Gastrocnemius medialis (tissue), 4 donors: Measurements from ENCODE around the gene PSMC3IP. TPM values are rescaled to one million over a fixed set of nuclear protein-coding genes. Genes with fewer than 3 reads are reported as not detected.

Source experiments
- ATAC-seq, 2 donors: fragments of 150-250 bp; one replicate each; pipeline ENCODE4 v1.9.1; 2016
- DNase-seq, 2 donors: peaks; one replicate each; pipeline ENCODE4 v3.0.0-alpha.2; 2019
- H3K27ac ChIP-seq, 4 donors: fragments of 200-600 bp; sonication (generic); 1 replicate in 1 of 4; 2 replicates in 3 of 4; pipeline ENCODE4 v1.5.1; 2016 to 2018; ENCODE audit warnings: mild to moderate bottlenecking in 2 of 4, moderate library complexity in 1 of 4
- H3K27me3 ChIP-seq, 3 donors: fragments of 200-600 bp; sonication (generic) in 2 of 3; 1 replicate in 1 of 3; 2 replicates in 2 of 3; pipeline versions ENCODE4 v1.5.1 to v1.6.0; 2016 to 2019; ENCODE audit warnings: mild to moderate bottlenecking in 1 of 3, moderate library complexity in 1 of 3
- H3K36me3 ChIP-seq, 2 donors: fragments of 200-600 bp; sonication (generic) in 1 of 2; one replicate each; pipeline ENCODE4 v1.5.1; 2017 to 2018
- H3K4me1 ChIP-seq, 2 donors: fragments of 200-600 bp; sonication (generic) in 1 of 2; one replicate each; pipeline ENCODE4 v1.5.1; 2016 to 2017; ENCODE audit warnings: mild to moderate bottlenecking in 2 of 2
- H3K4me3 ChIP-seq, 4 donors: fragments of 200-600 bp; sonication (generic) in 3 of 4; 1 replicate in 1 of 4; 2 replicates in 3 of 4; pipeline ENCODE4 v1.5.1; 2016 to 2019; ENCODE audit warnings: mild to moderate bottlenecking in 2 of 4
- H3K9me3 ChIP-seq, 3 donors: fragments of 200-600 bp; sonication (generic) in 2 of 3; 1 replicate in 1 of 3; 2 replicates in 2 of 3; pipeline ENCODE4 v1.5.1; 2016 to 2019
- POLR2A ChIP-seq, 2 donors: fragments of 450-650 bp; IDR thresholded peaks; one replicate each; pipeline ENCODE4 v1.6.1; 2017; ENCODE audit warnings: antibody characterized with exemption in 2 of 2, mild to moderate bottlenecking in 2 of 2, moderate library complexity in 2 of 2
- in situ Hi-C, 4 donors: fragments of 200-750 bp; cut with MboI; loops; one replicate each; pipeline versions ENCODE4 v1.15.0 to v1.8.0; 2017; ENCODE audit warnings: low sequenced_read_pairs in 4 of 4
- intact Hi-C: fragments of 100-400 bp; cut with DNase I; formaldehyde crosslinking; loops from one replicate; pipeline ENCODE4 v1.15.1; 2023; ENCODE audit warnings: low total_unique reads
- total RNA-seq, 4 donors: library from RNA; depleted of rRNA; stranded (reverse); fragments of >200 nt; gene quantifications; one replicate each; pipeline versions ENCODE4 v1.1.0 to v1.2.3, GENCODE V29; 2016
- TF ChIP-seq, protein P1 (sequence below), 5 experiments: fragments of 450-650 bp in 3 of 5; fragments of 200-600 bp in 2 of 5; sonication (generic) in 2 of 5; IDR thresholded peaks in 4 of 5; conservative IDR thresholded peaks in 1 of 5; 1 replicate in 4 of 5; 2 replicates in 1 of 5; pipeline ENCODE4 v1.5.1; 2016 to 2019; ENCODE audit warnings: antibody characterized with exemption in 5 of 5, mild to moderate bottlenecking in 3 of 5, moderate library complexity in 3 of 5

Gene PSMC3IP
- total RNA-seq, 4 donors from 2014 or later = 0.46 to 2.7 (median 1.4) TPM

DNA sequence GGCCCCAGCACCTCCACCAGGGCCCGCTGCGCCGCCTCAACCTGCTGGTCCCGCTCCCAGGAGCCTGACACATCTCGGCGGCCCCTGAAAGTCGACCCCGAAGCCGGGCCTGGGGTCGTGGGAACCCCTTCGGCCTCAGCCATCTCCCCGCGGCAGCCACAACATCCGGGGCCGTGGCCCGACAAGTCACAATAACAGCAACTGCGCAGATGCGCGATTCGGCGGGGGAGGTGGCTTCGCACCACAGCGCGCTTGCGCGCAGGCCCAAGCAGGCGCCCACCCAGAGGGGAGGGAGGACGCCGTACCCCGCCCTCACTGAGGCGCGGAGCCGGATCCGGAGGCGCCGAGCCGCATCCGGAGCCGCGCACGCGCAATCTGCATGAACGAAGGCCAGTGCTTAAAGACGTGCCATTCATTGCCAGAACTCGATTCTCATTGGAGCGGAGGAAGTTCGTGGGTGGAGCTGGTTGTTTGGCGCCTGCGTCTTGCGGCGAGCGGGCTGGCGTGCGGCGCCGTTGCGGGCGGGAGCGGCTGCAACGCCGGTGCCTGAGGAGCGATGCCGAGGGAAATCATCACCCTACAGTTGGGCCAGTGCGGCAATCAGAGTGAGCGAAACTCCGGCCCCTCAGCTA is 31.8 kb upstream of the PSMC3IP start, which contains the start of the genes RETREG3 and TUBG1:
Gene RETREG3, minus strand, starts transcription at position 193 of the 632 bp plus-strand sequence. Its CDS starts 50 bp downstream, at position 143.
Gene TUBG1, plus strand, starts transcription at position 502 of the 632 bp plus-strand sequence. Its CDS starts 55 bp downstream, at position 557.
- Histone ChIP-seq H3K27me3 (no peaks in the 10 kb centered on the region), H3K36me3 (peaks cover 0 to 26% of the 10 kb centered on the region in 2 donors), H3K9me3 (no peaks in the 10 kb centered on the region), H3K4me1 (peaks cover 47 to 48% of the 10 kb centered on the region in 2 donors), H3K4me3 (peak within 1 kb of the TSS; percentile 92 to 100 (median 94)), H3K27ac (peak within 1 kb of the TSS; percentile 93 to 99 (median 96))
- DNase-seq (peak; percentile 97 to 99), ATAC-seq (peak; percentile 95)
- TF ChIP-seq POLR2A (IDR thresholded peaks at IDR 0.05) = peak; percentile 86 to 88
- TF ChIP-seq, protein P1, sequence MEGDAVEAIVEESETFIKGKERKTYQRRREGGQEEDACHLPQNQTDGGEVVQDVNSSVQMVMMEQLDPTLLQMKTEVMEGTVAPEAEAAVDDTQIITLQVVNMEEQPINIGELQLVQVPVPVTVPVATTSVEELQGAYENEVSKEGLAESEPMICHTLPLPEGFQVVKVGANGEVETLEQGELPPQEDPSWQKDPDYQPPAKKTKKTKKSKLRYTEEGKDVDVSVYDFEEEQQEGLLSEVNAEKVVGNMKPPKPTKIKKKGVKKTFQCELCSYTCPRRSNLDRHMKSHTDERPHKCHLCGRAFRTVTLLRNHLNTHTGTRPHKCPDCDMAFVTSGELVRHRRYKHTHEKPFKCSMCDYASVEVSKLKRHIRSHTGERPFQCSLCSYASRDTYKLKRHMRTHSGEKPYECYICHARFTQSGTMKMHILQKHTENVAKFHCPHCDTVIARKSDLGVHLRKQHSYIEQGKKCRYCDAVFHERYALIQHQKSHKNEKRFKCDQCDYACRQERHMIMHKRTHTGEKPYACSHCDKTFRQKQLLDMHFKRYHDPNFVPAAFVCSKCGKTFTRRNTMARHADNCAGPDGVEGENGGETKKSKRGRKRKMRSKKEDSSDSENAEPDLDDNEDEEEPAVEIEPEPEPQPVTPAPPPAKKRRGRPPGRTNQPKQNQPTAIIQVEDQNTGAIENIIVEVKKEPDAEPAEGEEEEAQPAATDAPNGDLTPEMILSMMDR (IDR thresholded peaks at IDR 0.05 in 4 of 5, conservative IDR thresholded peaks at IDR 0.05 in 1 of 5) = peak in 4 of 5 experiments; percentile 24 to 51 (median 43)
- intact Hi-C loops (loop anchor here (1.0 kb wide), 2 partner anchors 32 to 70 kb away; partner anchors contain the start of gene PSMC3IP), in situ Hi-C loops (no loop called here)

DNA sequence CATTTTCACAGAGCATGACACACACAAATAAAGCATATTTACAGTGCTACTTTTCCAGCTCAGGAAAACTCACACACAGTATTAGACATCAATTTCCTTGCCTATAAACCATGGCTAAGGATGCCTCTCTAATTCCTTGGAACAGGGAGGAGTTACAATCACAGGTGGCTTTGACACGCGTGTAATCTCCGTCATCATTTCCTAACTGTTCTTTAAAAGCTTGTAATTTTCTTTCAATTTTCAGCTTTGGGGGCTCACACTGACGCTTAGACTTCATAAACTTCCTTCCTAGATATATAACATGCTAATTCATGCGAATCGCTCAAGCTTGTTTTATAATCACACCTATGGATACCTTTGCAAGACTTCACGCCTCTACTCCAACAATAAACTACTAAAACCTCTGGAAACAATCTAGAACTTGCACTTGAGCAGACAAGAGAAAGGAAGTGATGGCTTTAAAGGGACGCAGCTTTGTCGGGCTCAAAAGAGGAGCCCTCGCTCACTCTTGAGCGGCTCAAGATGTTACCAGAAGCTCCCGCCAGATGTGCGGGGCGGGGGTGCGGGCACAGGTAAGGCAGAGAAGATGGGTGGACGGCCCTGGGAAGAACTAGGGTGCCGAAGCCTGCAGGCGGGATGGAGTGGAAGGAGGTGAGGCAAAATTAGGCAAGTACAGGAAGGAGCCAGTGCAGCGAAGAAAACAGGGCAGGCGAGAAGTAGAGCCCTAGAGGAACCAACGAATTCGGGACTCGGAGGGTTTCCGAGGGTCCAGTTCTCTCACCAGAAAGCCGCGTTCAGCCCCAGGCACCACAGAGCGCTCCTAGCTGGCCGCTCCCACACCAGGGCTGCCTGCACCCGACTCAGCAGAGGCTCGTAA is 31.0 kb upstream of the PSMC3IP start:
- H3K9me3 ChIP-seq = no peaks in the 10 kb centered on the region
- in situ Hi-C loops = no loop called here
- TF ChIP-seq POLR2A (IDR thresholded peaks at IDR 0.05) = no peak
- TF ChIP-seq, protein P1 (IDR thresholded peaks at IDR 0.05 in 4 of 5, conservative IDR thresholded peaks at IDR 0.05 in 1 of 5) = peak in 1 of 5 experiments; percentile 38
- no peaks in the 10 kb centered on the region for H3K27me3 ChIP-seq
- intact Hi-C loops = loop anchor here (1.0 kb wide), 2 partner anchors 31 to 71 kb away; partner anchors contain the start of gene PSMC3IP
- ATAC-seq = peak; percentile 55 to 57
- peaks cover 49 to 51% of the 10 kb centered on the region in 2 donors for H3K4me1 ChIP-seq
- peak overlapping the region; percentile 92 to 100 (median 94) for H3K4me3 ChIP-seq
- DNase-seq = no peak
- peak overlapping the region; percentile 93 to 99 (median 96) for H3K27ac ChIP-seq
- H3K36me3 ChIP-seq = peaks cover 0 to 19% of the 10 kb centered on the region in 2 donors

DNA sequence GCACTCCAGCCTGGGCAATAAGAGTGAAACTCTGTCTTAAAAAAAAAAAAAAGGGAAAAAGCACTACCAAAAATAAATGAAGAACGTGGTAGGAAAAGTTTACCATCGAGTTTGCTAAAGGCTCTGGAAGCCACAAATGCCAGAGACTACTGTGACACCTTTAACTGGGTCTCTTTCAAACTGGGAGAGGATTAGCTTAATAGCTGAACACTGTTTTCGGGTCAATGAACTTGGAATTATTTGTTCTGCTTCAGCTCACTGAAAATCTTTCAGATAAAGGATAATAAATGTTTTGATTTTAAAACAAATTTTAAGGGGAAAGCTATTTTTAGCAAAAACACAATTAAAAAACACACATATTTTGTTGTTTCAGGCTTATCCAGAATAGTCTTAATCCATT is 30.2 kb upstream of the PSMC3IP start:
- ATAC-seq (no peak), DNase-seq (no peak)
- Histone ChIP-seq H3K27ac (peak overlapping the region; percentile 93 to 99 (median 96)), H3K36me3 (peaks cover 0 to 11% of the 10 kb centered on the region in 2 donors), H3K4me3 (peak overlapping the region; percentile 92 to 100 (median 94)), H3K27me3 (no peaks in the 10 kb centered on the region), H3K4me1 (peaks cover 49 to 51% of the 10 kb centered on the region in 2 donors), H3K9me3 (no peaks in the 10 kb centered on the region)
- intact Hi-C loops (no loop called here), in situ Hi-C loops (no loop called here)
- TF ChIP-seq POLR2A (IDR thresholded peaks at IDR 0.05) = no peak
- TF ChIP-seq, protein P1 (IDR thresholded peaks at IDR 0.05 in 4 of 5, conservative IDR thresholded peaks at IDR 0.05 in 1 of 5) = no peak

DNA sequence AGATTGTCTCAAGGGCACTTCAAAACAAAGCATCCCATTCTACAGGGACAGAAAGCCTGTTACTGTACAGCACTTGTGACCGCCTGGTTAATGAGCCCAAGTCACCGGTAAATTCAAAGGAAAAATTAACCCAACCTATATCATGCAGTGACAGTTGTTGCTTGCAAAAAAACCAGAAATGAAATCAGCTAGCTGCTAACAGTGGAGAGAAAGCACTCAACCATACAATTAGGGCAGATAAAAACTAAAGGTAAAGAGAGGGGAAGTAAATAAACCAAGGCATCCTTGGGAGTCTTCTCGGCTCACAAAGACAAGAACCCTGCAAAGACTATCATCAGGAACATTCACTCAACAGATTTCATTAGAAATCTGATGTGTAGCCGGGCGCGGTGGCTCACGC is 25.8 kb upstream of the PSMC3IP start:
- ATAC-seq (no peak), DNase-seq (no peak)
- Histone ChIP-seq H3K27ac (no peak overlapping the region), H3K36me3 (no peaks in the 10 kb centered on the region), H3K9me3 (no peaks in the 10 kb centered on the region), H3K4me1 (peaks cover 50 to 52% of the 10 kb centered on the region in 2 donors), H3K4me3 (no peak overlapping the region), H3K27me3 (no peaks in the 10 kb centered on the region)
- in situ Hi-C loops (no loop called here), intact Hi-C loops (no loop called here)
- TF ChIP-seq POLR2A (IDR thresholded peaks at IDR 0.05) = no peak
- TF ChIP-seq, protein P1 (IDR thresholded peaks at IDR 0.05 in 4 of 5, conservative IDR thresholded peaks at IDR 0.05 in 1 of 5) = no peak
